D721Med (cell line): ENCODE data around the gene MAN1C1.

Source experiments
- DNase-seq: peaks from one replicate; pipeline ENCODE4 v3.0.0; 2011; ENCODE audit warnings: low spot score; ENCODE audit not compliant: insufficient read length
- FAIRE-seq: peaks from 2 replicates; lab custom pipeline; 2011; peaks lifted over from hg19 to GRCh38; lab: Jason Lieb, UNC
- TF ChIP-seq, protein P1 (sequence below): IDR thresholded peaks from 2 replicates; pipeline ENCODE4 v1.5.1; 2012; ENCODE audit warnings: mild to moderate bottlenecking, control low read depth; ENCODE audit not compliant: insufficient read depth; ENCODE audit errors: missing control alignments

The MAN1C1 gene

DNA sequence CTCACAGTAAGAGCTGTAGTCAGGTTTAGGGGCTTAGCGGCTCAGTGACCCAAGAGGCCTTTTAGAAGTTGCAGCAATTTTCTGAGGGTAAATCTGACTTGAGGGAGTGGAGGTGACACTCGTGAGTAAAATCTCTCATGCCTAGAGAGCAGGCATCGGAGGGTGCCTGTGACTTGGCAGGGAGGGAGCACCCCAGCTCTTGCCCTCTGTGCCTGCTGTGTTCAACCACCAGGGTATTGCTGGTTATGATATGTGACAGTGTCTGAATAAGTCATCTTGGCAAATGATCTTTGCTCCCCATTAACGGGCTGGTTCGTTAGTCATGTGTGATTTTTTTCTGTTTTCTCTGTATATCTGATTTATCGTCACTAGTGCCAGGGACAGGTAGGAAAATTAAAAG lies 5.9 kb downstream of the MAN1C1 start:
- no peak for DNase-seq
- FAIRE-seq = no peak
- TF ChIP-seq, protein P1, sequence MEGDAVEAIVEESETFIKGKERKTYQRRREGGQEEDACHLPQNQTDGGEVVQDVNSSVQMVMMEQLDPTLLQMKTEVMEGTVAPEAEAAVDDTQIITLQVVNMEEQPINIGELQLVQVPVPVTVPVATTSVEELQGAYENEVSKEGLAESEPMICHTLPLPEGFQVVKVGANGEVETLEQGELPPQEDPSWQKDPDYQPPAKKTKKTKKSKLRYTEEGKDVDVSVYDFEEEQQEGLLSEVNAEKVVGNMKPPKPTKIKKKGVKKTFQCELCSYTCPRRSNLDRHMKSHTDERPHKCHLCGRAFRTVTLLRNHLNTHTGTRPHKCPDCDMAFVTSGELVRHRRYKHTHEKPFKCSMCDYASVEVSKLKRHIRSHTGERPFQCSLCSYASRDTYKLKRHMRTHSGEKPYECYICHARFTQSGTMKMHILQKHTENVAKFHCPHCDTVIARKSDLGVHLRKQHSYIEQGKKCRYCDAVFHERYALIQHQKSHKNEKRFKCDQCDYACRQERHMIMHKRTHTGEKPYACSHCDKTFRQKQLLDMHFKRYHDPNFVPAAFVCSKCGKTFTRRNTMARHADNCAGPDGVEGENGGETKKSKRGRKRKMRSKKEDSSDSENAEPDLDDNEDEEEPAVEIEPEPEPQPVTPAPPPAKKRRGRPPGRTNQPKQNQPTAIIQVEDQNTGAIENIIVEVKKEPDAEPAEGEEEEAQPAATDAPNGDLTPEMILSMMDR = no peak

DNA sequence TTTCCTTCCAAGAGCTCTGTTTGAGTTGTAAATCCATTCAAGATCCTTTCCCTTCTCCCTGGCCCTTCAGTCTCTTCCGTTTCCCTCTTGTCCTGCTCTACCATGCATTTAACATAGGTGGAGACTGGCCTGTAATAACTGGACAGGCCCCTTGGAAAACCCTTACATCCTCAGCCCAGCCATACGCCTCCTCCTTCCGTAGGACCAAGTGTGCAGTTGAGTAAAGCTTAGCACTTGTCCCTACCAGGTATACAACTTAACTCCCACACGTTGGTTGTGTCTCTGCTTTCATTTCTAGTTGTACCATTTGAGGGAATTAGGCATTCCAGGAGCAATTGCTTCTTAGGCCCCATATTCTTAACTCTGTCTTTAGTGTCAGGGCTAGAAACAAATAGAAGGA lies 6.4 kb downstream of the MAN1C1 start:
- FAIRE-seq (no peak), DNase-seq (no peak)
- TF ChIP-seq, protein P1 = no peak

DNA sequence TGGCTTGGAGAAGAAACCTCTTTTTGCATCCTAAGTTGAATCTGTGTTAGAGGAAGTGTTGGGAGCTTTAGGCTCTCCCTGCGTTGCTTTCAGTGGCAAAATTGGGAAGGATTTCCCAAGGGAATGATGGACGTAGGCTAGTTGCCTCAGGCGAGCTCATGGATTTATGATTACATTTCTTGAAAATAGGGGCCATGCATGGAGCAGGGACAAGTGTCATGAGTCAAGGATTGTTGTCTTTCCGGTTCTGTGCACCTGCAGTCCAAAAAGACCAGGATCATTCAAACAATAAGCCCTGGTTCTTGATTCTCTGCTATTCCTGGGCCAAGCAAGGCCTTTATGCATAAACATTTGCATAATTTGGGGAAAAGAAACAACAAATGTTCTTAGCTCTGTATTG lies 7.1 kb downstream of the MAN1C1 start:
- TF ChIP-seq, protein P1 = no peak
- no peak for DNase-seq
- FAIRE-seq = no peak

DNA sequence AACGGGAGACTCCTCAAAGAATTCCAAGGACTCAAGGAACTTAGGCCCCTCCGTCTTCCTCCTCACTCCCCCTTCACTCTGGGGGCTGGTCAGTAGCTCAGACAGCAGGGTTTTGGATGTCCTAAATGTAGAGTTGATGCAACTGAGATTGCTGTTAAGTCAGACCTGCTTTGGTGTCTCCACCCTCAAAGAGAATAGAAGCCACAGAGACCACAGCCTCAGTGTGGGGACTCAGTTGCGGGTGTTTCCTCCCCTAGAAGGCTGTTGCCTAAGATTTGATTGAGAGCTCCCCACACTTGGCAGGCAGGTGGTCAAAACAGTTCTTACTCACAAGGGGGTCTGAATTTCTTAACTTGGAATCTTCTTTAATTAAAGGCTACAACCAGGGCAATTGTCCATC lies 7.6 kb downstream of the MAN1C1 start:
- FAIRE-seq (no peak), DNase-seq (no peak)
- TF ChIP-seq, protein P1 = no peak

DNA sequence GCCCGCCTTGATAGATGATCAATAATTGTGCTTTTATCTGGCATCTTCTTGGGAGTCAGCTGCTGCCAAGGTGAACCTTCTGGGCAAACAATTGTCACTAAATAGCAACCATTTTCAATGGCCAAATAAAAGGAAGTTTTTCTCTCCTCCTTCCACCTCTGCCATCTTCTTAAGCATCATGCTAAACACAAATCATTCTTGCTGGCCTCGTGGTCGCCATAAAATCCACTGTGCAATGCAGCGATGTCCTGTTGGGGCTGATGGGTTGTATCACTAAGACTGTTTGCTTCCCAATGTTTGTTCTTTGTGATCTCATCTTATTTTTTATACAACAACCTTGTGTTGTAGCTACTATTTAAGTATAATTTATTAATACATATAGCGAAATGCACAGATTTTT lies 8.0 kb downstream of the MAN1C1 start:
- TF ChIP-seq, protein P1 = no peak
- no peak for DNase-seq
- FAIRE-seq = no peak

DNA sequence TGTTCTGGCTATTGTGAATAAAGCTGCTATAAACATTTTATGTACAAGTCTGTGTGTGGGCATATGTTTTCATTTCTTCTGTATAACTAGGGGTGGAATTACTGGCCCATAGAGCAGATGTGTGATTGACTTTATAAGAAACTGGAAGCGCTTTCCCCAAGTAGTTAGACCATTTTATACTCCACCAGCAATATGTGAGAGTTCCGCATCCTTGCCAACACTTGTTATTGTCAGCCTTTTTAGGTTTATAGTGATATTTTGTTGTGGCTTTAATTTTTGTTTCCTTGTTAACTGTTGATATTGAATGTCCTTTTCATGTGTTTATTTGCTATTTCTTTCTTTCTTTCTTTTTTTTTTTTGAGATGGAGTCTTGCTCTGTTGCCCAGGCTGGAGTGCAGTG lies 9.4 kb downstream of the MAN1C1 start:
- no peak for FAIRE-seq
- TF ChIP-seq, protein P1 = no peak
- DNase-seq = no peak

DNA sequence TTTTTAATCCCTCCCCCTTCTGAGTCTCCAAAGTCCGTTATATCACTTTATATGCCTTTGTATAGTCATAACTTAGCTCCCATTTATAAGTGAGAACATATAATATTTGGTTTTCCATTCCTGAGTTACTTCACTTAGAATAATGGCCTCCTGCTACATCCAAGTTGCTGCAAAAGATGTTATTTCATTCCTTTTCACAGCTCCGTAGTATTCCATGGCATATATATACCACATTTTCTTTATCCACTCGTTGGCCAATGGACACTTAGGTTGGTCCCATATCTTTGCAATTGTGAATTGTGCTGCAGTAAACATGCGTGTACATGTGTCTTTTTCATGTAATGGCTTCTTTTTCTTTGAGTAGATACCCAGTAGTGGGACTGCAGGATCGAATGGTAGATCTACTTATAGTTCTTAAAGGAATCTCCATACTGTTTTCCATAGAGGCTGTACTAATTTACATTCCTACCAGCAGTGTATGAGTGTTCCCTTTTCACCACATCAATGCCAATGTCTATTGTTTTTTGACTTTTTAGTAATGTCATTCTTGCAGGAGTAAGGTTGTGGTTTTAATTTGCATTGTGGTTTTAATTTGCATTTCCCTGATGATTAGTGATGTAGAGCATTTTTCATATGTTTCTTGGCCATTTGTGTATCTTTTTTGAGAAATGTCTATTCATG lies 12.3 kb downstream of the MAN1C1 start:
- FAIRE-seq (no peak), DNase-seq (no peak)
- TF ChIP-seq, protein P1 = no peak
